DOHH2 (cell line): ENCODE measurements around the gene SMARCD2.

Experiments
- H3F3A ChIP-seq: fragments of 200-600 bp; sonication (generic), shearing (Covaris generic); 2 replicates; pipeline ENCODE4 v1.6.0; 2016; ENCODE audit warnings: antibody characterized with exemption, mild to moderate bottlenecking; ENCODE audit not compliant: control insufficient read depth, insufficient read depth
- H3K27ac ChIP-seq: fragments of 200-600 bp; sonication (generic); 2 replicates; pipeline ENCODE4 v1.5.1; 2014; ENCODE audit warnings: low read depth, mild to moderate bottlenecking, low read length, moderate library complexity
- H3K27me3 ChIP-seq: fragments of 200-600 bp; sonication (generic); 2 replicates; pipeline ENCODE4 v1.6.1; 2014; ENCODE audit warnings: mild to moderate bottlenecking, low read length, mixed read lengths; ENCODE audit not compliant: control insufficient read depth
- H3K36me3 ChIP-seq: fragments of 200-600 bp; sonication (generic); 2 replicates; pipeline ENCODE4 v1.6.1; 2014; ENCODE audit warnings: mild to moderate bottlenecking, low read length, moderate library complexity, mixed read lengths; ENCODE audit not compliant: control insufficient read depth
- H3K4me1 ChIP-seq: fragments of 200-600 bp; sonication (generic); 2 replicates; pipeline ENCODE4 v1.6.1; 2014; ENCODE audit warnings: mild to moderate bottlenecking, low read length, mixed read lengths; ENCODE audit not compliant: control insufficient read depth
- H3K4me2 ChIP-seq: fragments of 200-600 bp; sonication (generic); 2 replicates; pipeline ENCODE4 v1.6.0; 2014; ENCODE audit warnings: mild to moderate bottlenecking, low read length, moderate library complexity
- H3K4me3 ChIP-seq: fragments of 200-600 bp; sonication (generic); 2 replicates; pipeline ENCODE4 v1.5.1; 2014; ENCODE audit warnings: mild to moderate bottlenecking, low read length, mixed read lengths
- H3K79me2 ChIP-seq: fragments of 200-600 bp; sonication (generic); 2 replicates; pipeline ENCODE4 v1.6.1; 2014; ENCODE audit warnings: mild to moderate bottlenecking, low read length, mixed read lengths; ENCODE audit not compliant: control insufficient read depth
- H3K9me2 ChIP-seq: fragments of 200-600 bp; sonication (generic); replicated peaks from 2 replicates; pipeline ENCODE4 v1.6.1; 2014; ENCODE audit warnings: mild to moderate bottlenecking, low read length, mixed read lengths; ENCODE audit not compliant: control insufficient read depth
- H3K9me3 ChIP-seq: fragments of 200-600 bp; sonication (generic); 2 replicates; pipeline ENCODE4 v1.6.1; 2014; ENCODE audit warnings: antibody characterized with exemption, low read length, mixed read lengths; ENCODE audit not compliant: control insufficient read depth, insufficient read depth
- H4K20me1 ChIP-seq: fragments of 200-600 bp; sonication (generic); 2 replicates; pipeline ENCODE4 v1.6.0; 2014; ENCODE audit warnings: low read depth, mild to moderate bottlenecking, antibody characterized with exemption, low read length, moderate library complexity; ENCODE audit not compliant: control insufficient read depth, insufficient read depth
- EZH2phosphoT487 ChIP-seq: fragments of 200-600 bp; sonication (generic); IDR thresholded peaks from 2 replicates; pipeline ENCODE4 v1.6.1; 2017; ENCODE audit warnings: borderline replicate concordance, mild to moderate bottlenecking, antibody characterized with exemption, low read length, moderate library complexity, mixed read lengths
- TF ChIP-seq, protein P1 (sequence below): fragments of 200-600 bp; sonication (generic); IDR thresholded peaks from one replicate; pipeline ENCODE4 v1.5.1; 2014; ENCODE audit warnings: antibody characterized with exemption, mild to moderate bottlenecking, low read depth, low read length; ENCODE audit not compliant: poor library complexity, severe bottlenecking

The SMARCD2 gene

GRCh38 chr17:63809970-63810369, 32.5 kb downstream of the SMARCD2 start:
- H3K9me3 ChIP-seq, result no peaks in the 10 kb centered on the region
- H3K4me3 ChIP-seq, result no peak overlapping the region
- H3K36me3 ChIP-seq, result peaks cover 97% of the 10 kb centered on the region
- no peaks in the 10 kb centered on the region for H4K20me1 ChIP-seq
- TF ChIP-seq, protein P1, sequence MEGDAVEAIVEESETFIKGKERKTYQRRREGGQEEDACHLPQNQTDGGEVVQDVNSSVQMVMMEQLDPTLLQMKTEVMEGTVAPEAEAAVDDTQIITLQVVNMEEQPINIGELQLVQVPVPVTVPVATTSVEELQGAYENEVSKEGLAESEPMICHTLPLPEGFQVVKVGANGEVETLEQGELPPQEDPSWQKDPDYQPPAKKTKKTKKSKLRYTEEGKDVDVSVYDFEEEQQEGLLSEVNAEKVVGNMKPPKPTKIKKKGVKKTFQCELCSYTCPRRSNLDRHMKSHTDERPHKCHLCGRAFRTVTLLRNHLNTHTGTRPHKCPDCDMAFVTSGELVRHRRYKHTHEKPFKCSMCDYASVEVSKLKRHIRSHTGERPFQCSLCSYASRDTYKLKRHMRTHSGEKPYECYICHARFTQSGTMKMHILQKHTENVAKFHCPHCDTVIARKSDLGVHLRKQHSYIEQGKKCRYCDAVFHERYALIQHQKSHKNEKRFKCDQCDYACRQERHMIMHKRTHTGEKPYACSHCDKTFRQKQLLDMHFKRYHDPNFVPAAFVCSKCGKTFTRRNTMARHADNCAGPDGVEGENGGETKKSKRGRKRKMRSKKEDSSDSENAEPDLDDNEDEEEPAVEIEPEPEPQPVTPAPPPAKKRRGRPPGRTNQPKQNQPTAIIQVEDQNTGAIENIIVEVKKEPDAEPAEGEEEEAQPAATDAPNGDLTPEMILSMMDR, result no peak
- no peak for TF ChIP-seq EZH2phosphoT487
- H3K79me2 ChIP-seq, result no peaks in the 10 kb centered on the region
- no peaks in the 10 kb centered on the region for H3K9me2 ChIP-seq
- H3K27ac ChIP-seq, result 0 out of 2 replicates have a peak overlapping the region, but pooled peaks have one; percentile 8
- H3K4me2 ChIP-seq, result no peak overlapping the region
- H3F3A ChIP-seq, result peaks cover 19% of the 10 kb centered on the region; the same call in 1 of the 2 replicates
- H3K27me3 ChIP-seq, result no peaks in the 10 kb centered on the region
- peaks cover 9% of the 10 kb centered on the region; the same call in 1 of the 2 replicates for H3K4me1 ChIP-seq

DNA sequence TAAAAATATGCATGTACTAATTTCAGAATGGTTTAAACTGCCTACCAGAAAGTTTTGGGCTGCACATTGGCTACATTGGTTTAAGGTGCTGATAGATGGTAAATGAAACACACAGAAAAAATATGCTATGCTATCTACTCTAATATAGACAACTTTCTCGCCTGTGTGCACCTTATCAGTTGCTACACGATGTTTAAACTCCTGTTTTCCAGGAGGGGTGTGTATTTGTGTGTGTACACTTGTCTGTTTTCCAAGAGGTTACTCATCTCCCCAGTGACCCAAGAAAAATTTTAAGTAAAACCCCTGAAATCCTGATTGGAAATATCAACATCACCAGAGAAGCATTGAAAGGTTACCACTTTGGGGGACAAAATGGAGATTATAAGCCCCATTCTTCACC, 36.9 kb downstream of the SMARCD2 start:
- TF ChIP-seq EZH2phosphoT487, result no peak
- TF ChIP-seq, protein P1, result no peak
- no peak overlapping the region for H3K4me3 ChIP-seq
- H3K36me3 ChIP-seq, result peaks cover 93% of the 10 kb centered on the region
- no peaks in the 10 kb centered on the region for H3K9me3 ChIP-seq
- peaks cover 18% of the 10 kb centered on the region; the same call in 1 of the 2 replicates for H3F3A ChIP-seq
- no peaks in the 10 kb centered on the region for H3K27me3 ChIP-seq
- H4K20me1 ChIP-seq, result no peaks in the 10 kb centered on the region
- no peaks in the 10 kb centered on the region for H3K79me2 ChIP-seq
- no peak overlapping the region for H3K4me2 ChIP-seq
- H3K27ac ChIP-seq, result no peak overlapping the region
- peaks cover 9% of the 10 kb centered on the region; the same call in 1 of the 2 replicates for H3K4me1 ChIP-seq
- H3K9me2 ChIP-seq, result no peaks in the 10 kb centered on the region

DNA sequence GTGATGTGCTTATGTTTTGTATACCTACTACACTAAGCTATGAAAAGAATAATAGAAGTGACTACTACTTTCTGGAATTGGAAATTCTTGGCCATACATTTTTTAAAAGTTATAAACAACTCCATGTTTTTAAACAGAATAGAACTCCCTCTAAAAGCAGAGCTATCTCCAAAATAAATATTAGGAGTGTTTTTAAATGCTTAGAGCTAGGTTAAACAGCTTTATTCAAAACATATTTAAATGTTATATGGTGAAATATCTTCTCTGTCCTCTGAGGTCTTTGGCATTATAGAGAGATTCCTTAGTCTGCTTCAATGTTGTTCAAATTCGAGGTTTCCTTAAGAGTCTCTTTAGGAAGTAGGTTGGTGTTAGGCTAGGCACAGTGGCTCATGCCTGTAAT, 38.2 kb downstream of the SMARCD2 start:
- Histone ChIP-seq H4K20me1 (no peaks in the 10 kb centered on the region), H3K36me3 (peaks cover 93% of the 10 kb centered on the region), H3K79me2 (0 out of 2 replicates have a peak, but pooled peaks cover 4% of the 10 kb centered on the region), H3K27ac (no peak overlapping the region), H3K4me3 (no peak overlapping the region), H3K27me3 (no peaks in the 10 kb centered on the region), H3F3A (peaks cover 8% of the 10 kb centered on the region; the same call in 1 of the 2 replicates), H3K4me2 (no peak overlapping the region), H3K9me3 (no peaks in the 10 kb centered on the region), H3K4me1 (peaks cover 3% of the 10 kb centered on the region; the same call in 1 of the 2 replicates), H3K9me2 (no peaks in the 10 kb centered on the region)
- TF ChIP-seq, protein P1, result no peak
- no peak for TF ChIP-seq EZH2phosphoT487
